ENCODE results near the gene FRYL.

DNA sequence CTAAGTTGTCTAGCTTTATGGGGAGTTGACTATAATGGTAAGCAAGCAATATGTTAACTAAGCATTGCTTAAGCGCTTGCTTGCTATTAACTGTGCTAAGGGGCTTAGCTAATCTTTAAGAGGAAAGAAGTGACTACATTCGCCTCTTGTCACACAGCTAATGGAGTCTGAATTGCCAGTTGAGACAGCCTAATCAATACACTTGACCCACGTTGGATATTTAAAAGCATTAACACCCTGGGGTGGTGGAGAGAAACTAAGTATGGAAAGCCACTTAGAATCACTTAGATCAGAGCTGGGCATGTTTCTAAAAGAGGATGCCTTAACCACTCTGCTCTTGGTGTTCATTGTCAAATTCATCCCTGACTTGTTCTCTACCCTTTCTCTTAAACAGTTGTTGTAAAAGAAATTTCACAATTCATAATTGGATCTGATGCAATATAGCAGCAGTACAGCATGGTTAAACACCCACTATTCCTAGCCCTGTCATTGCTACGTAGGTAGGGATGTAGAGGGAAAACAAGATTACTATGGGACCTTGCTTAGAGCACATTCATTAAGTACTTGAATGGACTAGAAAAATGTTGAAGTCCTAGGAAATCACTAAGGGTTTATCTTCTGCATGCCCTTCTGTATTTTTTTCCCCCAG lies 286.5 kb downstream of the FRYL start:
- no peak for TF ChIP-seq NR2F6 (IDR thresholded peaks at IDR 0.05)
- no peak for TF ChIP-seq NR2F6 (CRISPR knock-in tag; IDR thresholded peaks at IDR 0.05)
- TF ChIP-seq ELF4 (CRISPR knock-in tag; IDR thresholded peaks at IDR 0.05; ENCODE audit: borderline replicate concordance) = no peak
- TF ChIP-seq, protein P1, sequence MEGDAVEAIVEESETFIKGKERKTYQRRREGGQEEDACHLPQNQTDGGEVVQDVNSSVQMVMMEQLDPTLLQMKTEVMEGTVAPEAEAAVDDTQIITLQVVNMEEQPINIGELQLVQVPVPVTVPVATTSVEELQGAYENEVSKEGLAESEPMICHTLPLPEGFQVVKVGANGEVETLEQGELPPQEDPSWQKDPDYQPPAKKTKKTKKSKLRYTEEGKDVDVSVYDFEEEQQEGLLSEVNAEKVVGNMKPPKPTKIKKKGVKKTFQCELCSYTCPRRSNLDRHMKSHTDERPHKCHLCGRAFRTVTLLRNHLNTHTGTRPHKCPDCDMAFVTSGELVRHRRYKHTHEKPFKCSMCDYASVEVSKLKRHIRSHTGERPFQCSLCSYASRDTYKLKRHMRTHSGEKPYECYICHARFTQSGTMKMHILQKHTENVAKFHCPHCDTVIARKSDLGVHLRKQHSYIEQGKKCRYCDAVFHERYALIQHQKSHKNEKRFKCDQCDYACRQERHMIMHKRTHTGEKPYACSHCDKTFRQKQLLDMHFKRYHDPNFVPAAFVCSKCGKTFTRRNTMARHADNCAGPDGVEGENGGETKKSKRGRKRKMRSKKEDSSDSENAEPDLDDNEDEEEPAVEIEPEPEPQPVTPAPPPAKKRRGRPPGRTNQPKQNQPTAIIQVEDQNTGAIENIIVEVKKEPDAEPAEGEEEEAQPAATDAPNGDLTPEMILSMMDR (CRISPR knock-in tag; IDR thresholded peaks at IDR 0.05) = no peak
- TF ChIP-seq EED (CRISPR knock-in tag; IDR thresholded peaks at IDR 0.05) = no peak
- no peak for TF ChIP-seq NFIB (CRISPR knock-in tag; IDR thresholded peaks at IDR 0.05; ENCODE audit: borderline replicate concordance)
- TF ChIP-seq, protein P2, sequence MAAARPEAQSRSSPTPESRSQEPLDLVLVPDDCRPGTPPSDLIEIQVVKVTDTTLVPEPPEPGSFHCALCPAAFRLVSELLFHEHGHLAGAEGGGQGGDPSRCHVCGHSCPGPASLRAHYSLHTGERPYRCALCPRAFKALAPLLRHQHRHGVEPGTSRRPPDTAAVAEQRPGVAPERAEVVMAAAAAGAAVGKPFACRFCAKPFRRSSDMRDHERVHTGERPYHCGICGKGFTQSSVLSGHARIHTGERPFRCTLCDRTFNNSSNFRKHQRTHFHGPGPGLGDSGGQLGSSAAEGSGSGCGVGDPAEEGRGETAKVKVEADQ (CRISPR knock-in tag; IDR thresholded peaks at IDR 0.05; ENCODE audit: borderline replicate concordance) = no peak
- TF ChIP-seq TAF1 (CRISPR knock-in tag; IDR thresholded peaks at IDR 0.05) = no peak
- TF ChIP-seq POLR2A (IDR thresholded peaks at IDR 0.05; ENCODE audit: insufficient read depth in 1 of 2, low read depth in 2 of 2, low read length in 2 of 2) = no peak
- no peak for TF ChIP-seq KAT2B (IDR thresholded peaks at IDR 0.05; ENCODE audit: borderline replicate concordance, low read depth, low read length)
- no peak for TF ChIP-seq MIER3 (CRISPR knock-in tag; IDR thresholded peaks at IDR 0.05; ENCODE audit: borderline replicate concordance)
- TF ChIP-seq, protein P3, sequence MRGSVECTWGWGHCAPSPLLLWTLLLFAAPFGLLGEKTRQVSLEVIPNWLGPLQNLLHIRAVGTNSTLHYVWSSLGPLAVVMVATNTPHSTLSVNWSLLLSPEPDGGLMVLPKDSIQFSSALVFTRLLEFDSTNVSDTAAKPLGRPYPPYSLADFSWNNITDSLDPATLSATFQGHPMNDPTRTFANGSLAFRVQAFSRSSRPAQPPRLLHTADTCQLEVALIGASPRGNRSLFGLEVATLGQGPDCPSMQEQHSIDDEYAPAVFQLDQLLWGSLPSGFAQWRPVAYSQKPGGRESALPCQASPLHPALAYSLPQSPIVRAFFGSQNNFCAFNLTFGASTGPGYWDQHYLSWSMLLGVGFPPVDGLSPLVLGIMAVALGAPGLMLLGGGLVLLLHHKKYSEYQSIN (CRISPR knock-in tag; IDR thresholded peaks at IDR 0.05; ENCODE audit: borderline replicate concordance) = no peak
- no peak for TF ChIP-seq ZFAT (CRISPR knock-in tag; conservative IDR thresholded peaks at IDR 0.05)

Data from HepG2 (cell line).